Glomerular visceral epithelial cell (primary cell): ENCODE data around the gene NCS1.

Experiments
- DNase-seq: peaks from one replicate; pipeline ENCODE4 v3.0.0-alpha.2; 2016; ENCODE audit errors: extremely low spot score

The NCS1 gene

DNA sequence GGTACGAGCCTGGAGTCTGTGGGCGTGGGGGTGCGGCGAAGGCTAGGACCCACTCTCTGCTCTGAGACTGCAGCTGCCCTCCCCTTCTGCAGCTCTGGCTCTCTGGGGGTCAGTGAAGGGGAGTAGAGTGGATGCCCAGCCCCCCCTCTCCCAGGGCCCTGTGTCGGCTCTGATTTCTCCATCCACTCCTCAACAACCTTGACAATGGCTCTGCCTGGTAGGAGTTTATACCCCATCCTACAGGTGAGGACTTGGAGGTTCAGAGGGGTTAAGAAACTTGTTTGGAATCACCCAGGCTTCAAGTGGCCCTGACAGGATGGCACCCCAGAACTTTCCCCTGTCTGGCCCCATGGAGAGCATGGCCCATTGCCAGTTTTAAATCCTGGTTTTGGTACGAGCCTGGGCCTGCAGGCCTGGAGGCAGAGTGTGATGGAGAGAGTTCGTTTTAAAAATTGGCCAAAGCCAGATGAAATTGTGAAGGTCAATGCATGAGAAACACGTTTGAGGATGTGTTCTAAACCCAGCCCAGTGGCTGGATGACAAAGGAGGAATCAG, 22.3 kb downstream of the NCS1 start:
- no peak for DNase-seq

DNA sequence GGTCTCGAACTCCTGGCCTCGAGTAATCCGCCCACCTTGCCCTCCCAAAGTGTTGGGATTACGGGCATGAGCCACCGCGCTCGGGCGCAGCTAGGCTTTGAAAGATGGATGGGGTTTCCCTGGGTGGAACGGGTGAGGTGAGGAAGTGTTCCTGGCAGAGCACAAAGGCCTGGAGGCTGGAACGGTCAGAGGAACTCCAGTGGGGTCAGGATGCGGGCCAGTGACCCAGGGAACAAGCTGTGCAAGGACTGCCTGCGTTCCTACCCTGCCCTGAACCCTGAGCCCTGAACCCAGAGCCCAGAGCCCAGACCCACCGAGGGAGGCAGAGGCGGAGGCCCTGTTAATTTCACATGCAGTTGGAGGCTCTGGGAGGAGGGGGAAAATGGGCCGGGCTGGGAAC, 23.4 kb downstream of the NCS1 start:
- DNase-seq: no peak

- DNase-seq: no peak
Observed at GRCh38 chr9:130196643-130197042, 24.4 kb downstream of the NCS1 start.

DNA sequence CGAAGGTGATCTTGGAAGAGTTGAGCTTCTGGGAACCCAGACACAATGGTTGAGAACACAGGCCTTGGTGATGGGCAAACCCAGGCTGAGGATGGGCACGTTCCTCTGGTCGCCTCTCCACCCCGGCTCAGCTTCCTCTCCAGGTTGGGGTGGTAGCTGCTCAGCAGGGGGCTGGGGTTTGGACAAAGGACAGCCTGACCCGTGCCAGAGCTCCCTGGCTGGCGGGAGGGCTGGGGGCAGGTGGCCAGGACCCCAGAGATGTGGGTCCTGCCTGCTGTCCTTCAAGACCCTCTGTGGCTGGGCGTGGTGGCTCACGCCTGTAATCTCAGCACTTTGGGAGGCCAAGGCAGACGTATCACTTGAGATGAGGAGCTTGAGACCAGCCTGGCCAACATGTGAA, 25.2 kb downstream of the NCS1 start:
- no peak for DNase-seq

- no peak for DNase-seq
Observed at GRCh38 chr9:130197888-130198287, 25.7 kb downstream of the NCS1 start.

GRCh38 chr9:130198501-130199179, 26.4 kb downstream of the NCS1 start:
- no peak for DNase-seq

DNA sequence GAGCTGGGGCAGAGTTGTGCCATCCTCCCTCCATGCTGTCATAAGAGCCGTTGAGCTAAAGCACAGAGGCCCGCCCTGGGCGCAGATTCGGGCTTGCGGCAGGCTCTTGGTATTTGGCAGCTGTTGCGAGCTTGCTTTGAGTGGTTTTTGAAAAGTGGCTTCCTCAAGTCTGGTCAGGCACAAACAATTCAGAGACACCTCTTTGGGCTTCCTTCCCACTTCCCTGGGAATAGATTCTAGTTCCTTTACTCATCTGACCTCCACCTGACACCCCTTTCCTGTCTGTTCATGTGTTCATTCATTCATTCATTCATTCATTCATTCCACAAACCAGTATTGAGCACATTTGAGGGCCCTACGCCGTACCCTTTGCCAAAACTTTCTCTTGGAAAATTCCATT, 27.4 kb downstream of the NCS1 start:
- DNase-seq: no peak

DNA sequence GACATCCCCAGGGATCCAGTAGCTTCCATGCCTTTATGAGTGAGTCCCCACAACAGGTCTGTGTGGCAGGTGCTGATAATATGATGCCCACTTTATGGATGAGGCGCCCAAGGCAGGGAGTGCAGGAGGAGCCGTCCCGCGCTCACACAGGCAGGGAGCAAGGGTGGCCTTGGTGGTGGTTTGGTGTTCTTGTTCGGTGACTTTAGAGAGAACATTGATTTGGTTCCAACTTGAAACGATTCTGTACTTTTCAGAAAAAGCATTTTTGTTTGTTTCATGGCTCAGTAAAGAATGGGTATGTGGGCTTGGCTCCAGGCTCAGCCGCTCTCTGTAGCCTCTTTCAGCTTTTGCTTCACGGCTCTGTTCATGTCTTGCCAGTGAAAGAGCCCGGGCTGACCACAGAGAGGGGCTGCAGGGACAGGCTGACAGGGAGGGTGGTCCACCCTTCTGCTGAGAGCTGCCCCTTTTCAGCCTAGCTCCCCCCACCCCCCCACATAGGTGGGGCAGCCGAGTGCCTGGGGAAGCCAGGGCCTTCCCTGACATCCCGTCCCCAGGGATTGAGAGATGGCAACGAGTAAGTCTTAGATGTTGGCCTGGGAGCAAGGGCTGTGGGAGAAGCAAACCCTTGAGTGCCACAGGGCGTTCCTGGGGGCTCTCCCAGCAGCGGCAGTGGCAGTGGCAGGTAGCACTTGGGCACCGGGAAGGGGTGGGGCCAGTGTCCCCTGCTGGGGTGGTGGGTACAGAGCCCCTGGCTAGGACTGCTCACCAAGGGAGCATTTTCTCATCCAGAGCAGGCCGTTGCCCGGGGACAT, 28.0 kb downstream of the NCS1 start:
- DNase-seq: no peak

GRCh38 chr9:130201399-130201873, 29.2 kb downstream of the NCS1 start:
- no peak for DNase-seq

DNA sequence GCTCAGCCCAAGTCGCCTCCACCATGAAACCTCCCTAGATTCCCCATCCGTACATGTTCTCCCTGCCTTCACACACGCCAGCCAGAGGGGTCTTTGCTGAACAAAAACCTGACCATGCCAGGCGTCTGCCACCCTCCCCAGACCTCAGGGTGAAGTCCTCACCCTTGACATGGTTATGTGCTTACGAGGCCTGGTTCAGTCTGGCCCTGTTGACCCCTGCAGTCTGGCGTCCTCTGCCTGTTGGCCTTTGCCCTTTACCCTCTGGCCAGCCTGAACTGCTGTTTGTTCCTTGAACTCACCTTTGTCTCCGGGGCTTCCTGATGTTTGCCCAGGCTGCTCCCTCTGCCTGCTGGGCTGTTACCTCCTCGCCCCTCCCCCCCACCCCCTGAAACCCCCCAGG, 29.8 kb downstream of the NCS1 start:
- DNase-seq: no peak

GRCh38 chr9:130204341-130204740, 32.1 kb downstream of the NCS1 start:
- no peak for DNase-seq

DNA sequence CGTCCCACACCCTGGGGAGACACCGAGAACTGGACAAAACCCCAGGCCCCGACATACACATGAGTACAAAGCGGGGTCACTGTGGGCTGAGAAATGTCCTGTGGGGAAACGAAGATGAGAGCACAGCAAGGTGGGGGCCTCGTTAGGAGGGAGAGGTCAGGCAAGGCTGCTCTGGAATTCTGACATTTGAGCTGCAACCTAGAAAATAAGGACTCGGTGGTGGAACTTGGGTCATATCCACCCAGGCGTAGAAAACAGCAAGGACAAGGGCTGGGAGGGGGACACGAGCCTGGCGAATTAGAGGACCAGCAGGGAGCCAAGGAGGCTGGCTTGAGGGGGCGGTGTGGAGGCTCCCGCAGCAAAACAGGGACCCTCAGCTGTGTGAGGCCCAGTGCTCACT, 32.8 kb downstream of the NCS1 start:
- no peak for DNase-seq

- no peak for DNase-seq
Observed at GRCh38 chr9:130205912-130206311, 33.7 kb downstream of the NCS1 start.

DNA sequence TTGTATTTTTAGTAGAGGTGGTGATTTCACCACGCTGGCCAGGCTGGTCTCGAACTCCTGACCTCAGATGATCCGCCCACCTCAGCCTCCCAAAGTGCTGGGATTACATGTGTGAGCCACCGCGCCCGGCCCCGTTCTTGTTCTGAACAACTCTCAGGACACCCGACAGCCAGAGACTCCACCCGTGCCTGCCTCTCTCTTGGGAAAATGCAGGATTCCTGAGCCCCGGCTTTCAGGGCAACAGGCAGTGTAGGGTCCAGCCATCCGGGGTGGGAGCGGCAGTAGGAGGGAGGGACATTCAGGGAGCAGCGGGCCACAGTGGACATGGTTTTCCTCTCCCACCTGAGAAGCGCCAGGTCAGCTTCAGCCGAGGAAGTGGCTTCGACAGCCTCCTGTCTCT, 34.4 kb downstream of the NCS1 start:
- DNase-seq: no peak

GRCh38 chr9:130207241-130207992, 35.2 kb downstream of the NCS1 start:
- DNase-seq: no peak

DNA sequence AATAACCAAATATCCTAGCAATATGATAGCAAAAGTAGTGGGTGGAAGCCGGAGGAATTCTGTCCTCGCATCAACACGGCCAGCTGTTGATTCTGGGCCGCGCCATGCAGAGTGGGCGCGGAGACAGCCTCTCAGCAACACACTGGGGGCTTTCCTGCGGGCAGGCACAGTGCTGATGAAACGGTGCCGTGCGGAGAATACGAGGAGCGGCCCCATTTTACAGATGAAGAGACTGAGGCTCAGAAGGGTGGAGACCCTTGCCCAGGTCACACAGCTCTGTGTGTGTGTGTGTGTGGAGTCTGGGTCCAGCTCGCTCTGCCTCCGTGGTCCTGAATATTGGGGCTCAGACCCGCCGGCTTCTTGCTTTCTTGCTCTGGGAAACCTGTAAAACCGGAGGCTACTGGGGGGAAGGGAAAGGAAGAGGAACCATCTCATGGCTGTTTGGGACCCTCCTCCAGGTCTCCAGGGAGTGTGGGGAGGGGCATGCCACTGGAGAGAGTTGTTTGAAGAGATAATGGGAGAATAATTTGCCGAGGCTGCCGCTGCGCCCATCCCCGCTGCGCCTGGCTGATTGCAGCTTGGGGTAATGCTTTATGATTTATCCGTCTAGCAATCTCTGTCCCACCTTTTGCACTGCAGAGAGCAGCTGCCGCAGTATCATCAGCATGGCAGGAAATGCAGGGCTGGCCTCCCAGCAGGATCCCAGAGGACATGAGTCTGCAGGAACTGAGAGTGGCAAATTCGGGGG, 36.6 kb downstream of the NCS1 start:
- DNase-seq: no peak

DNA sequence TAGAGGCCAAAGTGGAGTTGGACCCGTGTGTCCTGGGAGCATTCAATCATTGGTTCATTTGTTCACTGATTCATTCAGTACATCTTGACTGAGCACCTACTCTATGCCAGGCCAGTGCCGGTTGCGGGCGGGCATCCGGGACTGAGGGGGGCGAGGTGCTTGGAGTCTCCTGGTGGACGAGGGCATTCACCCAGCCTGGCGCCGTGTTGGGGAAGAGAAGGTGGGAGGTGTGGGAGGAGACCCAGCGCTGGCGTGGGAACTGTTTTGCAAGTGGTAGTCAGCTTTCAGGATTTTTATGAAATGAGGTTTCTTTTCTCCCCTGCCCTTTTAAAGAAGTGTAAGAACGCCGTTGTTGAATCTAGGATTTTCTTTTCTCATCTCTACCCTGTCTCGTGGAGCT, 37.2 kb downstream of the NCS1 start:
- DNase-seq: no peak

GRCh38 chr9:130211548-130212226, 39.5 kb downstream of the NCS1 start:
- no peak for DNase-seq

GRCh38 chr9:130212543-130213297, 40.5 kb downstream of the NCS1 start:
- no peak for DNase-seq
